Astrocyte (in vitro differentiated cells and primary cell): ENCODE data around the gene SLC9A6.

ENCODE experiments used
- CTCF ChIP-seq: IDR thresholded peaks from 2 replicates; pipeline ENCODE4 v1.5.1; 2011; ENCODE audit warnings: low read depth, mild to moderate bottlenecking, inconsistent platforms, low read length, moderate library complexity; ENCODE audit not compliant: insufficient read depth
- EZH2 ChIP-seq: IDR thresholded peaks from 2 replicates; pipeline ENCODE4 v1.6.1; 2012; ENCODE audit warnings: mild to moderate bottlenecking, low read length, inconsistent platforms; ENCODE audit not compliant: insufficient read depth

DNA sequence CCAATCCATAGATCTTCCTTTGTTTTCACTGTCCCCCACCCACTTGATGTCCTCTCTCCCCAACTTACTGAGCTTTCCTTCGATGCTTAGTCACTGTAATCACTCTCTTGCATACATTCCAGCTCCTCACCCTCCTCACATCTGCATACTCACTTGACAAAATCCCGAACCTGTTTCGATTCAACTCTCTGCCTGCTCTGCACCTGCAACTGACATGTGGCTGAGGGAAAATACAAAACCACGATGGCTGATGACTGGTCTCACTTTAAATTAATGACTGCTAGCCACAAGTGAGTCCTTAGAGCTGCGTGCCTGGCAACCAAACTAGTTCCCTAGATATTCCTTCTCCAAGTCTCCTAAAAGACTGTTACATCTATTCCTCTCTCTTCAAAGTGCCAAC, 91.7 kb downstream of the SLC9A6 start:
- TF ChIP-seq CTCF (no peak), EZH2 (no peak)
